Esophagus muscularis mucosa (tissue), 3 donors: Measurements from ENCODE around the gene SLC39A11.

ENCODE experiments used
- POLR2A ChIP-seq: fragments of 450-650 bp; IDR thresholded peaks from one replicate; pipeline ENCODE4 v1.6.1; 2017; ENCODE audit warnings: antibody characterized with exemption, moderate library complexity, mild to moderate bottlenecking, low read depth
- TF ChIP-seq, protein P1 (sequence below), 3 experiments: fragments of 200-600 bp in 2 of 3; fragments of 450-650 bp in 1 of 3; sonication (generic) in 2 of 3; IDR thresholded peaks; one replicate each; pipeline ENCODE4 v1.5.1; 2017 to 2019; ENCODE audit warnings: antibody characterized with exemption in 3 of 3, mild to moderate bottlenecking in 2 of 3, moderate library complexity in 1 of 3

DNA sequence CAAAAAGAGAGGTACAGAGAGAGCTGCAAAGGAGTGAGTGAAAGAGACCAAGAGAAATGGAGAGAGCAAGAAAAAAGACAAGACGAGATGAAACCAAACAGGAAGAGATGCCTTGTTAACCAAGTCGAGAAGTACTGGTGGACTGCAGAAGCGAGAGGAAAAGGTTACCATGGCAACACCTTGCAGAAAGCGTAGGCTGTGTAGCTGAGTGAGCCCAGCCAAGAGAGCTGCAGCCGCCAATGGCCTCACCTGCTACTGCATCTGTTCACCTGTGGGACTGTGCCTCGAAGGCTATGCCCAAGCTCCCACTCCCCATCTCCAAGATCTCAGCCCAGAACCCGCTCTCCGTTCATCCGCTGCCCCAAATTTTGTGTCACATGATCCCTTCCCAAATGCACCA is 161.3 kb downstream of the SLC39A11 start:
- TF ChIP-seq, protein P1, sequence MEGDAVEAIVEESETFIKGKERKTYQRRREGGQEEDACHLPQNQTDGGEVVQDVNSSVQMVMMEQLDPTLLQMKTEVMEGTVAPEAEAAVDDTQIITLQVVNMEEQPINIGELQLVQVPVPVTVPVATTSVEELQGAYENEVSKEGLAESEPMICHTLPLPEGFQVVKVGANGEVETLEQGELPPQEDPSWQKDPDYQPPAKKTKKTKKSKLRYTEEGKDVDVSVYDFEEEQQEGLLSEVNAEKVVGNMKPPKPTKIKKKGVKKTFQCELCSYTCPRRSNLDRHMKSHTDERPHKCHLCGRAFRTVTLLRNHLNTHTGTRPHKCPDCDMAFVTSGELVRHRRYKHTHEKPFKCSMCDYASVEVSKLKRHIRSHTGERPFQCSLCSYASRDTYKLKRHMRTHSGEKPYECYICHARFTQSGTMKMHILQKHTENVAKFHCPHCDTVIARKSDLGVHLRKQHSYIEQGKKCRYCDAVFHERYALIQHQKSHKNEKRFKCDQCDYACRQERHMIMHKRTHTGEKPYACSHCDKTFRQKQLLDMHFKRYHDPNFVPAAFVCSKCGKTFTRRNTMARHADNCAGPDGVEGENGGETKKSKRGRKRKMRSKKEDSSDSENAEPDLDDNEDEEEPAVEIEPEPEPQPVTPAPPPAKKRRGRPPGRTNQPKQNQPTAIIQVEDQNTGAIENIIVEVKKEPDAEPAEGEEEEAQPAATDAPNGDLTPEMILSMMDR (IDR thresholded peaks at IDR 0.05), result no peak
- TF ChIP-seq POLR2A, result no peak
